Fibroblast of skin of left quadriceps (primary cell): Measurements from ENCODE around the gene GNB1L.

Source experiments
- DNase-seq, 2 experiments: peaks; one replicate each; pipeline ENCODE4 v3.0.0-alpha.2; 2013; ENCODE audit warnings: low read depth in 2 of 2

The GNB1L gene

GRCh38 chr22:19863571-19863970 is 8.9 kb upstream of the GNB1L start:
- no peak for DNase-seq

GRCh38 chr22:19862619-19863246 is 8.1 kb upstream of the GNB1L start:
- DNase-seq: no peak

- no peak for DNase-seq
Measured at GRCh38 chr22:19859861-19860510, 5.3 kb upstream of the GNB1L start.

GRCh38 chr22:19857382-19857781 is 2.7 kb upstream of the GNB1L start:
- no peak for DNase-seq

- no peak for DNase-seq
Measured at GRCh38 chr22:19855504-19856409, 1.1 kb upstream of the GNB1L start.

DNA sequence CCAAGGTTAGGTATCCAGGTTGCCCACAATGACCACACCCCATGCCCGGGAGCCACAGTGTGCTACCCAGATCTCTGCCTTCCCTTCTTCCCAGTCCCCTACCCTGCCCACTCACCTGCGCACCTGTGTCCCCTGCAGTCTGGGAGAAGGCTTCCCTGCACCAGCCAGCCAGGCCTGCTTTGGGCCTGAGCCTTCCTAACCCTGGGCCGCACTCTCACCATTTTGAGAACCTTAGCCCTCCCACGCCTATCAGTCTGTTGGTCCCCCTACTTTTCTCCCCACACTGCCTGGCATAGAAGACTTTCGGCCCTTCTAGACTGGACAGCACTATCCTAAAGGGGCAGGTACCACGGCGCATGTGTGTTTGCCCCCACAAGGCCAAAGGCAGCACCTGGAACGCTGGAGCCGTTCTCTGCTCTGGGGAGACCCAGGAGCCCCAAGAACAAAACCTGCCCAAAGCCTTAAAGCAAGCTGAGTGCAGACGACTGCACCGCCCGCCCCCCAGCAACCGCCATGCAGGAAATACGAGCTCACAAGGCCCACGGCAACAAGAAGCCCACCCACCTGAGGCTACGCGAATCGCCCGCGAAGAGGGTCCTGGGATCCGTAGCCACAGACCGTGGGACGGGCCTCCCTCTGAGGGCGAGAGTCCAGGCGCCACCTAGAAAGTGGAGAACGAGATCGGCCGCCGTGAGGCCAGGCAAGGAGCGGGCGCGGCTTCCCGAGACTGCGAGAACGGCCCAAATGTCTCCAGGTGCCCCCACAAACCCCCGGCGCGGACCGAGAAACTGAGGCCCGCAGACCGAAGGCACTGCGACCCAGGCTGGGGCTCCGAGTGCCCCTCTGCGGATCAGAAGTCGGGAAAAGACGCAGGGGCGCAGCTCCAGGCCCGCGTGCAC is 546 bp downstream of the GNB1L start:
- no peak for DNase-seq

DNA sequence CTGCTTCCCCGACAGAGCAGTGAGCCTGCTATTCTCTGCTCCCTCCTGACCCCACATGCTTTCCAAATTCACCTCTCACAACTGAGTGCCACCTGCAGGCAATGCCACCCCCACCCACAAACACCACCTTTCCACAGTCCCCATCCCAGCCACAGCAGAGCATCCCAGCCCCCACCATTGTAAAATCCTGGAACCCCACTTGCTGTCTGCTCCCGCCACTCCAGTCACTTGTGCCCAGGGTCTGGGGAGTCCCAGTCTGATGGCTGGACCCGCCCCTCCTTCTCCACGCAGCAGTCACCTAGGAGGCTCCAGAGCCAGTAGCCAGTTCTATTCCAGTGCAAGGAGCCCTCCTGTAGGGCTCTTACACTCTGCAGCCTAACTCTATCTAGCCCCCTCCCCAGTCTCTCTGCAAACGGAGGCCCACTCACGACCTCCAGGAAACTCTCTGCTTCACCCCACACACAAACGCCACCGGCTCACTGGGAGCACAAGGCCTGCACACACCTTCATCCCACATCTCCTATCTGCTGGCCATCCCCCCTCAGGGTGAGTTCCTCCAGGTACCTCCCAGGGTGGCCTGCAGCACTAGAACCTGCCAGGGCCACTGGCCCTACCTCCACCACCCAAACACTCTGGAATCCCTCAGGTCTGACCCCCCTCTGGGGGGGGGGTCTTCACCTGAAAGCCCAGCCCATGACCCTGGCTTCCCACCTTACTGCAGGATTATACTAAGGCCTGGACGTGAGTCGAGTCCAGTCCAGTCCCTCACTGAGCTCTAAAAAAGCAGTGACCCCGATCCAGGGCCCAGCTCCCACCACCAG is 1.4 kb downstream of the GNB1L start:
- DNase-seq: no peak

DNA sequence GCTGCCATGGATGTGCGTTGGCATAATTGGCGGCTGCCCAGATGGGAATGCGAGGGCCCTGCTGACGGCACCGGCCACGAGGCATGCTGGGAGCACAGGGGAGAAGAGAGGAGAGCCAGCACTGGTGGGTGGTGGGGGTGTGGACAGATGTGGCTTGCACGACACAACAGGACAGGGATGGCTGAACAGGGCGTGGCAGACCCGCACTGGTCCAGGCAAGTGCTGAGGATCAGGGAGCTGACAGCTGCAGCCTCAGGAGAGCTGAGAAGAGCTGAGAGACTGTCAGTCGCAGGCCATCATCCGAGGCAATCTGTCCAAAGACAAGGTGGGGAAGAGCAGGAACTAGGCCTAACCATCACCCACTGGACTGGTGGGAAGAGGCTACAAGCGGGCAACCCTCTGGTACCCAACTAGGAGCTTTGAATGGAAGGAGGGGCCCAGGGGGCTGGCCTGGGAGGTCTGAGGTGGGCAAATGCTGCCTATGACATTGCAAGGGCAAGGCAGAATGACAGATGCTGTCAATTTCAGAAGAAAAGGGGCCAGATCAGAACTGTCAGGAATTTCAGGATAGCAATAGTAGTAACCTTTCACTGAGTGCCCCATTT is 2.4 kb downstream of the GNB1L start:
- no peak for DNase-seq

GRCh38 chr22:19851291-19852176 is 3.1 kb downstream of the GNB1L start:
- DNase-seq: no peak

DNA sequence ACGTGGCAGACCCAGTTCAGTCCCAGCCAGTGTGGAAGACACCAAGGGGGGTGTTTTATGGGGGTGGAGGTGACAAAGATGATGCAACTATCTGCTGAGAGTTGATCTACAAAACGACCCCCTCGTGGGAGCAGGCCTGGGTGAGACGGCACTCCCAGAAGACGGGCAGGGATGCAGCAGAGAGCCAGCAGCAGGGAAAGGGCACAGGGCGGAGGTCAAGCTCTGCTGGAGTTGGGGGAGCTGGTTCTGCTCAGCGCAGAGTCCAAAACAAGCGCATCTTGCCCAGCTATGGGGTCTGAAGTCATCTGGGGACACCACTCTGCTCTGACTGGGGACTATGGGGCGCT is 3.9 kb downstream of the GNB1L start:
- DNase-seq: no peak

DNA sequence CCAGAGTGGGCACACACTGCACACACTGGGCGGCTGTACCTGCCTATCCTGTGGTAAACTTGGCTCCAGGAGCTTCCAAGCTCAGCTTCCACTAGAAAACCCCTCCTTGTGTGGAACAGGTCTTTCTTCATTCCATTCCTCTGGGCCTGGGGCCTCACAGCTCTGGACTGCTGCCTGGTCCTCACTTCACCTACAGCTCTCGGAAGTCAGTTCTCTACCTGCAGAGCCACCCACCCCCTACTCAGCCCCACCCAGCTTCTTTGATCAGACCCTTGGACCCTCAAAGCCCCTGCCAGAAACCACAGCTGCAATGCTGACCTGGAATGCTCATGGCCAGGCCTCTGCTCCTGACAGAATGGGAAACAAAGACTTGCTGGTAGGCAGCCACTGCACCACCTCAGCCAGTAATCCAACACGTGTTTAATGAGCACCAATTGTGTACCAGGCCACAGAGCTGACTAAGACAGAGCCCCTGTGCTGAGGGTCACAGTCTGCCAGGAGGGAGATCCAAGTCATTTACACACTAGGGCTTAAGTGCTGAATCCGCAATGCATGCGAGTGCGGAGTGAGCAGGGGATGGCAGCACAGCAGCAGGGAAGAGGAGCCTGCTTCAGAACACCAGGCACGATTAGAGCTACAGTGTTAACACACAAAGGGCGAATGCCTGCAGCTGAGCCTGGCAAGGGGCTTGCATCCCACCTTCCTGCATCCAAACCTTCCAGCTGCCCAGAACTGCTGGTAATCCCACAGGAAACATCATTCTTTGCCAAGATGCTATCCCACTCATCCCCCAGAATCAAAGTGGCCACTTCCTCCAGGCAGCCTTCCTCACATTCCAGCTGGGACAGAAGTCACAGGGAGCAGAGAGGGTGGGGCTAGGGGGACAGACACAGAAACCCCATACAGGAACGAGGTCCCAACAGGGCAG is 4.6 kb downstream of the GNB1L start:
- DNase-seq: no peak

DNA sequence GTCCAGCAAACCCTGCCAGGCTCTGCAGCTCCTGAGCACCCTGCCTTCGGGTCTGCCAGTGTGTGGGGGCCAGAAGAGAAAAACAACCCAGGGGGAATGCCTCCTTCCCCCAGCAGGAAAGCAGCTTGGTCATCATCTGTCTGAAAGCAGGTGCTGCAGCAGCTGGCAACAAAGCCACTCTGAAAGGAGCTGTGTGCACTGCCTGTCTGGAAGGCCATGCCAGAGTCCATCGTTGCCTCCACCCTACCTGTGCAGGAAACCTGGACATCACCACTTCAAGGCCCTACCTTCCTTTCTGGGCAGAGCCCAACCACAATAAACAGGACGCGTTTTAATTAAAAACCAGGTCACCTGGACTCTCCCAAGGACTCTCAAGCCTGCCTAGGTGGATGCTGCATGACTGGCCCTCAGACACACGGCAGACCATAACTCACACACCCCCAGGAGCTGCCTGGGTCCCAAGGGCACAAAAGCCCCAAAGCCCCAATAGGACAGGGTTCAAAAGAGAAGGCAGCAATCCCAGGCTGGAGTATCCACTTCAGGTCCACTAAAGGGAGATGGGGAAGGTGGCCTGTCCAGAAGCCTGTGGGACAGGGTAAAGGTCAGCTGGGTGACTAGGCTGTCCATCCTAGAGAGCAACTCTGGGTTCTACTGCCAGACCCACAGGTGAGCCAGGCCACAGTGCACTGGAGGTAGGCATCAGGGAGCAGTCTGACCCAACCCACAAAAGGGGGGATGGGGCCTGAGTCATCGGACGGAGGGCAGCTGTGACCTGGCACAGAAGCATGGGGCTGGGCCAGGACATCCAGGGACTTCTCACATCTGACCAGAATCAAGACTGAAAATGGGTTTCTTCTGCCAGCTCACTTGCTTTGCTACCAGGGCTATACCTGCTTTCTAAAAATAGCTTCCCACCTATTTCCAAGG is 6.1 kb downstream of the GNB1L start:
- no peak for DNase-seq

GRCh38 chr22:19847345-19847632 is 7.4 kb downstream of the GNB1L start:
- no peak for DNase-seq

- no peak for DNase-seq
Measured at GRCh38 chr22:19846620-19847344, 7.9 kb downstream of the GNB1L start.

DNA sequence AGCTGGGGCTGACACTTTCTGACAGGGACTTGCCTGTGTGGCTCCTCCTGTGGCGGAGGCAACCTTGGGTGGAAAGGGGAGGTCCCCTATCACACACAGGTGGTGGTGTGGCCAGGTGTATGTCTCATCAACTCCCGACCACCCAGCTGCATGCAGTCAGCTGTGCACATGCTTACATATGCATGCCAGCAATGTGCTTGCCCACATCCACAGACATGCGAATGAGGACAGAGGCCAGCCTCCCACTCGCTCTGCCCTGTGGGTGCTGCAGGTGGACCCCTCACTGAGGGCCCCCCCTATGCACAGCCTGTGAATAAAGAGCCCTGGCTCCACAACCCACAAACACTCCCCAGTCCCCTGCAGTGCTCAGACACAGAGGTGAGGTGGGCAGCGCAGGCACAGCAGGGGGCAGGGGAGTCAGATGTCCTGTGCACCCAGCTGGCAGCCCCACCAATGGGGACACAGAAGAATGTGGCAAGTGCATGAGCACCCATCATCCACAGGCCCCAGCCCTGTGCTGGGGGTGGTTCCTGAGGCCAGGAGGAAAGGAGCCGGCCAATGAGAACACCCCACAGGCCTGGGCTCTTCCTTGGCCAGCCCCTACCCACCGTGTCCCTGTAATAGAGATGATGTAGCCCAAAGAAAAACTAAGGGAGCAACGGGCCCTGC is 9.5 kb downstream of the GNB1L start:
- no peak for DNase-seq

DNA sequence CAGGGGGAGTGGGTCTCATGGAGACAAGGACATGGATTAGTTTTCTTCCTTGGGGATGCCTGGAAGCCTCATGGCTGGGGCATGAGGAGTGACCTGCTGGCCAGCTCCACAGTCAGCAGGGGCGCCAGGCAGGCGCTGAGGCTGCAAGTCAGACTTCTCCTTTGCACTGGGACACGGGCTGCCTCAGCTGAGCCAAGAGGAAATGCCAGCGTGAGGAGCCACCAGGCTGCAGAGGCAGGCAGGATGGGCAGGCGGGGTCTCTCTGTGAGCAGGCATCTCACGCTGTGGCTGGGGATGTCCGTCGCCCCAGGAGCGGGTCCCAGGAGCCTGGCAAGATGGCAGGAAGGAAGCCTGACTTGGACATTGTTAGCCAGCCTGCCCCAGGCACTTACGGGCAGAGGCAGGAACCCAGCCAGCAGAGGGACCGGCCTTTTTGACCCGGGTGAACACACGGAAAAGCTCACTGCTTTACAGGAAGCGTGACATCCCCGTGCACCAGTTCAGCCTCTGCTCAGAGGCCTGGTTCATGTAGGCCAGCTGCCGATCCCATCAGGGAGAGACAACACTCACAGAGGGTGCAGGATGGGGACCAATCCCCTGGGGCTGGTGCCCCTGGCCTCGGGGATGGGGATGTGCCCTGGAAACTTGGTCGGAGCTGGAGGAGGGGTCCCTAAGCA is 10.2 kb downstream of the GNB1L start:
- no peak for DNase-seq
